ENCODE results near the gene ZNF71.

GRCh38 chr19:56667311-56667870 lies 72.3 kb downstream of the ZNF71 start:
- TF ChIP-seq CTCF (IDR thresholded peaks at IDR 0.05; ENCODE audit: low read length) (no peak), EZH2phosphoT487 (IDR thresholded peaks at IDR 0.05; ENCODE audit: low read length) (no peak), EZH2 (optimal IDR thresholded peaks at IDR 0.05; ENCODE audit: low read depth, low read length) (no peak)
